ACC112 (cell line): ENCODE results near the gene ZNF581.

ENCODE experiments used
- H2AFZ ChIP-seq: fragments of 200-600 bp; sonication (generic); one replicate; pipeline ENCODE4 v1.6.0; 2017; ENCODE audit warnings: antibody characterized with exemption, low read length; ENCODE audit not compliant: unreplicated experiment
- H3K27ac ChIP-seq: fragments of 200-600 bp; sonication (generic); 2 replicates; pipeline ENCODE4 v1.5.1; 2014; ENCODE audit warnings: low read depth, mild to moderate bottlenecking, antibody characterized with exemption, low read length, moderate library complexity
- H3K27me3 ChIP-seq: fragments of 200-600 bp; sonication (generic); 2 replicates; pipeline ENCODE4 v1.6.1; 2014; ENCODE audit warnings: mild to moderate bottlenecking, antibody characterized with exemption, low read length, moderate library complexity, mixed read lengths; ENCODE audit not compliant: insufficient read depth
- H3K36me3 ChIP-seq: fragments of 200-600 bp; sonication (generic); 2 replicates; pipeline ENCODE4 v1.6.1; 2016; ENCODE audit warnings: mild to moderate bottlenecking, antibody characterized with exemption, low read length, moderate library complexity, mixed read lengths; ENCODE audit not compliant: insufficient read depth
- H3K4me1 ChIP-seq: fragments of 200-600 bp; sonication (generic); one replicate; pipeline ENCODE4 v1.6.1; 2016; ENCODE audit warnings: low read length, mixed read lengths; ENCODE audit not compliant: insufficient read depth, unreplicated experiment, control insufficient read depth
- H3K4me3 ChIP-seq: fragments of 200-600 bp; sonication (generic); 2 replicates; pipeline ENCODE4 v1.5.1; 2014; ENCODE audit warnings: mild to moderate bottlenecking, low read depth, low read length
- H3K79me2 ChIP-seq: fragments of 200-600 bp; sonication (generic); one replicate; pipeline ENCODE4 v1.6.0; 2016; ENCODE audit warnings: low read length; ENCODE audit not compliant: control insufficient read depth, unreplicated experiment, insufficient read depth

The ZNF581 gene

GRCh38 chr19:55649268-55650125 lies 6.0 kb downstream of the ZNF581 start:
- Histone ChIP-seq H3K4me3 (no peak overlapping the region; the same call in 1 of the 2 replicates), H3K36me3 (no peaks in the 10 kb centered on the region; the same call in 1 of the 2 replicates), H3K27ac (no peak overlapping the region), H3K4me1 (peaks cover 5% of the 10 kb centered on the region), H3K27me3 (no peaks in the 10 kb centered on the region), H2AFZ (no peak overlapping the region), H3K79me2 (peaks cover 13% of the 10 kb centered on the region)

- no peak overlapping the region for H3K4me3 ChIP-seq
- no peaks in the 10 kb centered on the region for H3K36me3 ChIP-seq
- no peaks in the 10 kb centered on the region for H3K27me3 ChIP-seq
- H2AFZ ChIP-seq = no peak overlapping the region
- peaks cover 4% of the 10 kb centered on the region for H3K4me1 ChIP-seq
- peaks cover 6% of the 10 kb centered on the region for H3K79me2 ChIP-seq
- no peak overlapping the region for H3K27ac ChIP-seq
These were observed 6.7 kb downstream of the ZNF581 start for GRCh38 chr19:55650126-55650557.

- H3K27me3 ChIP-seq = no peaks in the 10 kb centered on the region
- no peak overlapping the region for H2AFZ ChIP-seq
- H3K36me3 ChIP-seq = no peaks in the 10 kb centered on the region
- H3K27ac ChIP-seq = no peak overlapping the region
- peaks cover 5% of the 10 kb centered on the region for H3K79me2 ChIP-seq
- H3K4me1 ChIP-seq = peaks cover 3% of the 10 kb centered on the region
- H3K4me3 ChIP-seq = no peak overlapping the region
These were observed 7.3 kb downstream of the ZNF581 start for GRCh38 chr19:55650602-55651230.

GRCh38 chr19:55651236-55651635 lies 7.8 kb downstream of the ZNF581 start:
- H3K4me3 ChIP-seq = no peak overlapping the region
- peaks cover 3% of the 10 kb centered on the region for H3K4me1 ChIP-seq
- no peaks in the 10 kb centered on the region for H3K27me3 ChIP-seq
- H3K79me2 ChIP-seq = peaks cover 9% of the 10 kb centered on the region
- no peaks in the 10 kb centered on the region for H3K36me3 ChIP-seq
- no peak overlapping the region for H3K27ac ChIP-seq
- no peak overlapping the region for H2AFZ ChIP-seq

- no peaks in the 10 kb centered on the region for H3K36me3 ChIP-seq
- H3K4me1 ChIP-seq = peaks cover 11% of the 10 kb centered on the region
- no peak overlapping the region for H2AFZ ChIP-seq
- no peaks in the 10 kb centered on the region for H3K27me3 ChIP-seq
- H3K79me2 ChIP-seq = peaks cover 22% of the 10 kb centered on the region
- H3K27ac ChIP-seq = no peak overlapping the region
- H3K4me3 ChIP-seq = no peak overlapping the region
These were observed 9.1 kb downstream of the ZNF581 start for GRCh38 chr19:55652311-55653128.

- Histone ChIP-seq H3K36me3 (no peaks in the 10 kb centered on the region), H3K4me1 (peaks cover 20% of the 10 kb centered on the region), H3K27me3 (no peaks in the 10 kb centered on the region), H3K79me2 (peaks cover 35% of the 10 kb centered on the region), H3K27ac (peak overlapping the region; percentile 98), H2AFZ (peak overlapping the region; percentile 30), H3K4me3 (peak overlapping the region; percentile 87)
These were observed 10.3 kb downstream of the ZNF581 start for GRCh38 chr19:55653651-55654322.

GRCh38 chr19:55654323-55654867 lies 10.9 kb downstream of the ZNF581 start:
- peak overlapping the region; percentile 98 for H3K27ac ChIP-seq
- peaks cover 41% of the 10 kb centered on the region for H3K79me2 ChIP-seq

GRCh38 chr19:55654868-55655647 lies 11.6 kb downstream of the ZNF581 start, which contains the start of gene U2AF2:
Gene U2AF2, plus strand, starts transcription at chr19:55655035. Its CDS starts 70 bp downstream, at chr19:55655105.
- H2AFZ ChIP-seq = peak within 1 kb of the TSS; percentile 77
- no peaks in the 10 kb centered on the region for H3K27me3 ChIP-seq
- H3K4me3 ChIP-seq = peak within 1 kb of the TSS; percentile 95
- H3K36me3 ChIP-seq = no peaks in the 10 kb centered on the region
- H3K27ac ChIP-seq = peak within 1 kb of the TSS; percentile 98
- H3K4me1 ChIP-seq = peaks cover 23% of the 10 kb centered on the region
- H3K79me2 ChIP-seq = peaks cover 48% of the 10 kb centered on the region

More at GRCh38 chr19:55654323-55654867, 10.9 kb downstream of the ZNF581 start:
- peak overlapping the region; percentile 77 for H2AFZ ChIP-seq
- no peaks in the 10 kb centered on the region for H3K27me3 ChIP-seq
- H3K4me1 ChIP-seq = peaks cover 23% of the 10 kb centered on the region
- no peaks in the 10 kb centered on the region for H3K36me3 ChIP-seq
- peak overlapping the region; percentile 87 for H3K4me3 ChIP-seq

- Histone ChIP-seq H3K27ac (peak overlapping the region; percentile 98), H3K36me3 (no peaks in the 10 kb centered on the region), H3K4me3 (peak overlapping the region; percentile 95), H3K79me2 (peaks cover 53% of the 10 kb centered on the region), H2AFZ (no peak overlapping the region), H3K4me1 (peaks cover 23% of the 10 kb centered on the region), H3K27me3 (no peaks in the 10 kb centered on the region)
These were observed 12.2 kb downstream of the ZNF581 start for GRCh38 chr19:55655648-55656040.
